Caco-2 (cell line): ENCODE measurements around the gene TESK2. TPM values are rescaled to one million over a fixed set of nuclear protein-coding genes. Genes with fewer than 3 reads are reported as not detected.

ENCODE experiments used
- BruUV-seq: library from RNA; stranded (reverse); fragments of 400-500 nt; replicated peaks from 2 replicates; lab custom pipeline; 2021; lab: Mats Ljungman, UMichigan
- CTCF ChIA-PET: fragments of 300-600 bp; sonication (Branson Sonifier 250); formaldehyde crosslinking; loops from one replicate; lab custom pipeline; 2022; ENCODE audit warnings: antibody characterized with exemption; lab: Charles Lee
- POLR2A ChIA-PET: fragments of 300-600 bp; sonication (Branson Sonifier 250); formaldehyde crosslinking; loops from one replicate; lab custom pipeline; 2022; ENCODE audit warnings: antibody characterized with exemption; lab: Charles Lee
- DNase-seq, 2 experiments: peaks; one replicate each; pipeline versions ENCODE4 v3.0.0 to v3.0.0-alpha.2; 2020 to 2022
- H3K27me3 ChIP-seq: replicated peaks from 2 replicates; pipeline ENCODE4 v1.6.0; 2011; ENCODE audit warnings: low read length; ENCODE audit not compliant: control insufficient read depth, insufficient read depth
- H3K36me3 ChIP-seq: 2 replicates; pipeline ENCODE4 v1.5.1; 2011; ENCODE audit warnings: low read length; ENCODE audit not compliant: control insufficient read depth, insufficient read depth
- H3K4me1 ChIP-seq: fragments of 250-450 bp; sonication (Bioruptor Pico); 2 replicates; pipeline ENCODE4 v1.5.1; 2020; ENCODE audit warnings: mild to moderate bottlenecking
- H3K4me3 ChIP-seq: 2 replicates; pipeline ENCODE4 v1.5.1; 2011; ENCODE audit warnings: low read depth, mild to moderate bottlenecking, control low read depth, low read length
- H3K9me3 ChIP-seq: fragments of 250-450 bp; sonication (Bioruptor Pico); 2 replicates; pipeline ENCODE4 v1.5.1; 2020; ENCODE audit warnings: mild to moderate bottlenecking, moderate library complexity
- H3K27ac Mint-ChIP-seq: one replicate; pipeline ENCODE4 v1.8.0; 2022; ENCODE audit warnings: mixed read lengths; ENCODE audit not compliant: unreplicated experiment
- H3K27me3 Mint-ChIP-seq: one replicate; pipeline ENCODE4 v1.8.0; 2022; ENCODE audit warnings: mixed read lengths; ENCODE audit not compliant: insufficient read depth, unreplicated experiment
- H3K36me3 Mint-ChIP-seq: one replicate; pipeline ENCODE4 v1.8.0; 2022; ENCODE audit warnings: mild to moderate bottlenecking, mixed read lengths; ENCODE audit not compliant: insufficient read depth, unreplicated experiment
- H3K4me1 Mint-ChIP-seq: one replicate; pipeline ENCODE4 v1.8.0; 2022; ENCODE audit warnings: low read depth, mixed read lengths; ENCODE audit not compliant: unreplicated experiment
- H3K4me3 Mint-ChIP-seq: one replicate; pipeline ENCODE4 v1.8.0; 2022; ENCODE audit warnings: mild to moderate bottlenecking, moderate library complexity, mixed read lengths; ENCODE audit not compliant: unreplicated experiment
- H3K9me3 Mint-ChIP-seq: one replicate; pipeline ENCODE4 v1.8.0; 2022; ENCODE audit warnings: mixed read lengths; ENCODE audit not compliant: unreplicated experiment
- CTCF ChIP-seq, 2 experiments: fragments of 200-600 bp in 1 of 2; IDR thresholded peaks; 1 replicate in 1 of 2; 2 replicates in 1 of 2; pipeline versions ENCODE4 v1.5.1 to v1.8.0; 2011 to 2022; ENCODE audit warnings: antibody characterized with exemption in 1 of 2, control low read depth in 1 of 2, inconsistent platforms in 1 of 2, low read depth in 1 of 2, low read length in 1 of 2, mild to moderate bottlenecking in 1 of 2, moderate library complexity in 1 of 2; ENCODE audit not compliant: insufficient read depth in 1 of 2, severe bottlenecking in 1 of 2, unreplicated experiment in 1 of 2
- intact Hi-C: fragments of 100-400 bp; cut with micrococcal nuclease; formaldehyde crosslinking; loops from one replicate; pipeline ENCODE4 v1.10.0; 2022; ENCODE audit not compliant: unreplicated experiment
- total RNA-seq: library from RNA; stranded (reverse); gene quantifications from 2 replicates; pipeline ENCODE4 v1.2.3, GENCODE V29; 2022

TESK2 gene
- total RNA-seq, 1 experiment from 2014 or later: 14.7 TPM

GRCh38 chr1:45345014-45345413, 145.9 kb downstream of the TESK2 start:
- Mint-ChIP-seq H3K4me1 (peaks cover 27% of the 10 kb centered on the region), H3K4me3 (no peak overlapping the region), H3K27me3 (no peaks in the 10 kb centered on the region), H3K27ac (no peak overlapping the region), H3K9me3 (no peaks in the 10 kb centered on the region), H3K36me3 (peaks cover 63% of the 10 kb centered on the region)
- ChIA-PET CTCF (interaction anchor here (0.7 kb wide), 1 partner anchor 879 kb away, joined by 3 read pairs; no protein-coding TSS in a partner anchor), POLR2A (interaction anchor here (0.6 kb wide), 1 partner anchor 238 kb away, joined by 3 read pairs; no protein-coding TSS in a partner anchor)
- Histone ChIP-seq H3K27me3 (no peaks in the 10 kb centered on the region), H3K9me3 (no peaks in the 10 kb centered on the region), H3K4me3 (no peak overlapping the region), H3K4me1 (peaks cover 31% of the 10 kb centered on the region), H3K36me3 (no peaks in the 10 kb centered on the region; the same call in 1 of the 2 replicates)
- intact Hi-C loops: no loop called here
- TF ChIP-seq CTCF (IDR thresholded peaks at IDR 0.05; ENCODE audit: insufficient read depth in 1 of 2, low read depth in 1 of 2, low read length in 1 of 2, severe bottlenecking in 1 of 2, unreplicated experiment in 1 of 2): no peak
- no TSS peak for BruUV-seq
- no peak for DNase-seq

- DNase-seq: no peak
- Mint-ChIP-seq H3K4me1 (peaks cover 27% of the 10 kb centered on the region), H3K36me3 (peaks cover 68% of the 10 kb centered on the region), H3K27ac (no peak overlapping the region), H3K4me3 (no peak overlapping the region), H3K27me3 (no peaks in the 10 kb centered on the region), H3K9me3 (no peaks in the 10 kb centered on the region)
- Histone ChIP-seq H3K27me3 (no peaks in the 10 kb centered on the region), H3K4me1 (peaks cover 31% of the 10 kb centered on the region), H3K9me3 (no peaks in the 10 kb centered on the region), H3K4me3 (no peak overlapping the region), H3K36me3 (no peaks in the 10 kb centered on the region; the same call in 1 of the 2 replicates)
- BruUV-seq: no TSS peak
- ChIA-PET CTCF (no interaction called here), POLR2A (no interaction called here)
- intact Hi-C loops: no loop called here
- TF ChIP-seq CTCF (IDR thresholded peaks at IDR 0.05; ENCODE audit: insufficient read depth in 1 of 2, low read depth in 1 of 2, low read length in 1 of 2, severe bottlenecking in 1 of 2, unreplicated experiment in 1 of 2): no peak
Measured at GRCh38 chr1:45344499-45344898, 146.5 kb downstream of the TESK2 start.

GRCh38 chr1:45340816-45341466, 150.0 kb downstream of the TESK2 start:
- peaks cover 33% of the 10 kb centered on the region for H3K4me1 ChIP-seq
- no peaks in the 10 kb centered on the region for H3K27me3 ChIP-seq
- intact Hi-C loops: no loop called here
- peaks cover 2% of the 10 kb centered on the region; the same call in 1 of the 2 replicates for H3K36me3 ChIP-seq
- DNase-seq: no peak
- BruUV-seq: no TSS peak
- Mint-ChIP-seq H3K27ac (peak overlapping the region; percentile 99), H3K27me3 (no peaks in the 10 kb centered on the region), H3K4me3 (peak overlapping the region; percentile 99), H3K36me3 (peaks cover 85% of the 10 kb centered on the region), H3K9me3 (no peaks in the 10 kb centered on the region), H3K4me1 (peaks cover 33% of the 10 kb centered on the region)
- ChIA-PET POLR2A (interaction anchor here (1.1 to 3.1 kb wide), 6 partner anchors 8 to 329 kb away, joined by 4 to 68 read pairs (median 18); partner anchors contain the start of genes HECTD3, HPDL, PRDX1 and TESK2), CTCF (interaction anchor here (1.7 to 2.9 kb wide), 3 partner anchors 12 to 152 kb away, joined by 6 to 21 read pairs (median 17); no protein-coding TSS in a partner anchor)
- H3K4me3 ChIP-seq: peak overlapping the region; percentile 67
- no peak for TF ChIP-seq CTCF (IDR thresholded peaks at IDR 0.05; ENCODE audit: insufficient read depth in 1 of 2, low read depth in 1 of 2, low read length in 1 of 2, severe bottlenecking in 1 of 2, unreplicated experiment in 1 of 2)
- no peaks in the 10 kb centered on the region for H3K9me3 ChIP-seq
